Measurements from ENCODE around the gene PHOSPHO1. TPM values are rescaled to one million over a fixed set of nuclear protein-coding genes. Genes with fewer than 3 reads are reported as not detected.

The PHOSPHO1 gene
- total and polyA plus RNA-seq, 8 donors: 0.19 to 0.28 (median 0.22) TPM; not detected in 5

DNA sequence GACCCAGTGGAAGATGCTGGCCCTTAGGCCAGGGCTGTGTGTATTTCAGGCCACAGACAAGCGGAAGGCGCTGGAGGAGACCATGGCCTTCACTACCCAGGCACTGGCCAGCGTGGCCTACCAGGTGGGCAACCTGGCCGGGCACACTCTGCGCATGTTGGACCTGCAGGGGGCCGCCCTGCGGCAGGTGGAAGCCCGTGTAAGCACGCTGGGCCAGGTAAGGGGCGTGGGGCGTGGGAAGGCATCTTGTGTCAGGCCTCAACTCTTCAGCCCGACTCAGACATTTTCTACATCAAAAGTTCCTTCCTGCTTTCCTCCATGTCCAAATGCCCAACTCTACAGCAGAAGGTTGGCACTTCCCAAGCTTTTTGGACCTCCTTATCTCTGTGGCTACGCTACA lies 14.1 kb downstream of the PHOSPHO1 start:
- no peak for DNase-seq
- H3K4me3 ChIP-seq: no peak overlapping the region

DNA sequence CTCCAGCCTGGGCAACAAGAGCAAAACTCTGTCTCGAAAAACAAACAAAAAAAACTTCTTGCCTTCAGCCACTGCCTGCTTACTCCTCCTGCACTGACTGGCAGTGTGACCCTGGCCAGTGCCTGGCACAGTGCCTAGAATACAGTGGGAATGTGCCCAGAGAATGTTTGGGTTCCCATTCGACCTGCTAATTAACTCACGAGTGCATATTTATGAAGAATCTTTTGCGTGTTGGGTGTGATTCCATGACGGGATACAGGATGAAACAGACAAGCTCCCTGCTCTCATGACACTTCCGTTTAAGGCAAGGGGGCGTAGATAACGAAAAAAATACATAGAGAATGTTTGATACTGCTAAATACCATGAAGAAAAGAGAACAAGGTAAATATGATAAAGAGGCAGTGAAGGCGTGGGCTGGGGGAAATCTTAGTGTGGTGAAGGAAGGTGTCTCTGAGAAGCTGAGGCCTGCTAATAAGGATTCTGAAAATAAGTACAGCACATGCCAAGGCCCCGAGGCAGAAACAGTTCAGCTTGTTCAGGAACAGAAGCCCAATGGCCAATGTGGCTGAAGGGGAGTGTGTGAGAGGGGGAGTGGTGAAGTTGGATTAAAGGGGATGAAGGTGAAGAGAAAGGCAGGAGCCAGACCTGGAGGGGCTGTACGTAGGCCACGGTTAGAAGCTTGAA lies 15.8 kb downstream of the PHOSPHO1 start:
- DNase-seq: peak; percentile 46 to 80 (median 72)
- peaks cover 0 to 2% (median 0%) of the 10 kb centered on the region in 3 donors for H3K4me1 ChIP-seq

More for the DNA sequence above, 14.1 kb downstream of the PHOSPHO1 start:
- H3K9me3 ChIP-seq: no peaks in the 10 kb centered on the region
- no peaks in the 10 kb centered on the region for H3K36me3 ChIP-seq
- no peak for FAIRE-seq
- H3K27ac ChIP-seq: no peak overlapping the region
- 86% methylated on average over 13 of the region's 13 CpGs for WGBS, 2 donors
- peaks cover 0 to 2% (median 0%) of the 10 kb centered on the region in 3 donors for H3K4me1 ChIP-seq
- peaks cover 0 to 8% (median 0%) of the 10 kb centered on the region in 4 donors for H3K27me3 ChIP-seq
- intact Hi-C loops (cut with DNase I): no loop called here
- no peak for ATAC-seq
- TF ChIP-seq, protein P1, sequence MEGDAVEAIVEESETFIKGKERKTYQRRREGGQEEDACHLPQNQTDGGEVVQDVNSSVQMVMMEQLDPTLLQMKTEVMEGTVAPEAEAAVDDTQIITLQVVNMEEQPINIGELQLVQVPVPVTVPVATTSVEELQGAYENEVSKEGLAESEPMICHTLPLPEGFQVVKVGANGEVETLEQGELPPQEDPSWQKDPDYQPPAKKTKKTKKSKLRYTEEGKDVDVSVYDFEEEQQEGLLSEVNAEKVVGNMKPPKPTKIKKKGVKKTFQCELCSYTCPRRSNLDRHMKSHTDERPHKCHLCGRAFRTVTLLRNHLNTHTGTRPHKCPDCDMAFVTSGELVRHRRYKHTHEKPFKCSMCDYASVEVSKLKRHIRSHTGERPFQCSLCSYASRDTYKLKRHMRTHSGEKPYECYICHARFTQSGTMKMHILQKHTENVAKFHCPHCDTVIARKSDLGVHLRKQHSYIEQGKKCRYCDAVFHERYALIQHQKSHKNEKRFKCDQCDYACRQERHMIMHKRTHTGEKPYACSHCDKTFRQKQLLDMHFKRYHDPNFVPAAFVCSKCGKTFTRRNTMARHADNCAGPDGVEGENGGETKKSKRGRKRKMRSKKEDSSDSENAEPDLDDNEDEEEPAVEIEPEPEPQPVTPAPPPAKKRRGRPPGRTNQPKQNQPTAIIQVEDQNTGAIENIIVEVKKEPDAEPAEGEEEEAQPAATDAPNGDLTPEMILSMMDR (IDR thresholded peaks at IDR 0.05): no peak

DNA sequence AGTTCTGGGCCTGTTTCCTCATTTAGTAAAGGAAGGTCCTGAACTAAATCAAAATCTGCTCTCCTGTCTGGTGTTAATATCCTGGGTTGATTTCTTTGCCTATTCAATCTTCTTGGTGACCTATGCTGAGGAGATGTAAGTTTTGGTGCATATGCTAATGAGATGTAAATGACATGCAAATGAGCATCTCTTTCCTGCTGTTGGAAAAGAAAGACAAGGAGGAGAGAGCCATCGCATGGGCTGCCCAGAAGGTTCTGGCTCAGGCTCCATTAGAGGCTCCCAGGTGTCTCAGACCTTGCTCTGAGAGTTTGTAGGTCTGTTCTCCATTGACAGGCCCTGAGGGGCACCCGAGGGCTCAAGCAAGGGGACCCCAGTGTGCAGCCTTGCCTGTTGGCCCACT lies 16.7 kb downstream of the PHOSPHO1 start:
- intact Hi-C loops (cut with DNase I): no loop called here

More for the DNA sequence above, 15.8 kb downstream of the PHOSPHO1 start:
- FAIRE-seq (no peak), ATAC-seq (peak; percentile 33 to 80 (median 58))
- Histone ChIP-seq H3K36me3 (no peaks in the 10 kb centered on the region), H3K27ac (no peak overlapping the region), H3K4me3 (no peak overlapping the region), H3K9me3 (no peaks in the 10 kb centered on the region), H3K27me3 (peaks cover 0 to 3% (median 0%) of the 10 kb centered on the region in 4 donors)
- TF ChIP-seq, protein P1 (IDR thresholded peaks at IDR 0.05): no peak
- intact Hi-C loops (cut with DNase I): no loop called here
- WGBS, 2 donors: 30 to 34% methylated on average over 12 of the region's 12 CpGs

GRCh38 chr17:49213399-49213798 lies 17.2 kb downstream of the PHOSPHO1 start:
- no peak for DNase-seq
- WGBS, 2 donors: 73 to 84% methylated on average over 5 of the region's 5 CpGs
- TF ChIP-seq, protein P1 (IDR thresholded peaks at IDR 0.05): no peak
- Histone ChIP-seq H3K9me3 (no peaks in the 10 kb centered on the region), H3K27me3 (peaks cover 0 to 3% (median 0%) of the 10 kb centered on the region in 4 donors), H3K4me3 (no peak overlapping the region), H3K36me3 (no peaks in the 10 kb centered on the region), H3K27ac (no peak overlapping the region), H3K4me1 (peaks cover 0 to 2% (median 0%) of the 10 kb centered on the region in 3 donors)
- FAIRE-seq: no peak
- intact Hi-C loops (cut with DNase I): no loop called here
- ATAC-seq: no peak

More for the DNA sequence above, 16.7 kb downstream of the PHOSPHO1 start:
- Histone ChIP-seq H3K27me3 (peaks cover 0 to 3% (median 0%) of the 10 kb centered on the region in 4 donors), H3K4me3 (peak overlapping the region in 1 of 4 donors; percentile 12), H3K9me3 (no peaks in the 10 kb centered on the region), H3K27ac (no peak overlapping the region), H3K36me3 (no peaks in the 10 kb centered on the region), H3K4me1 (peaks cover 0 to 2% (median 0%) of the 10 kb centered on the region in 3 donors)
- ATAC-seq: no peak
- no peak for DNase-seq
- WGBS, 2 donors: 92 to 93% methylated on average over 2 of the region's 2 CpGs
- no peak for FAIRE-seq
- TF ChIP-seq, protein P1 (IDR thresholded peaks at IDR 0.05): no peak

Measured in pancreas (tissue), 10 donors.